Transverse colon (tissue), 4 donors: ENCODE results near the gene CAMTA1. TPM values are rescaled to one million over a fixed set of nuclear protein-coding genes. Genes with fewer than 3 reads are reported as not detected.

Experiments used
- DNase-seq: peaks from one replicate; pipeline ENCODE4 v3.0.0-alpha.2; 2019
- H3K27ac ChIP-seq, 4 donors: fragments of 200-600 bp; sonication (generic); 2 replicates each; pipeline ENCODE4 v1.5.1; 2016 to 2018; ENCODE audit warnings: inconsistent platforms in 4 of 4
- H3K27me3 ChIP-seq: fragments of 200-600 bp; sonication (generic); 2 replicates; pipeline ENCODE4 v1.5.1; 2017; ENCODE audit warnings: inconsistent platforms
- H3K36me3 ChIP-seq, 4 donors: fragments of 200-600 bp; sonication (generic); 2 replicates each; pipeline ENCODE4 v1.5.1; 2017 to 2019; ENCODE audit warnings: inconsistent platforms in 4 of 4
- H3K4me1 ChIP-seq, 4 donors: fragments of 200-600 bp; sonication (generic); 2 replicates each; pipeline ENCODE4 v1.5.1; 2017 to 2020; ENCODE audit warnings: inconsistent platforms in 4 of 4
- H3K4me3 ChIP-seq, 4 donors: fragments of 200-600 bp; sonication (generic); 1 replicate in 1 of 4; 2 replicates in 3 of 4; pipeline versions ENCODE4 v1.5.1 to v1.6.1; 2017 to 2019; ENCODE audit warnings: inconsistent platforms in 4 of 4
- H3K9me3 ChIP-seq, 2 donors: fragments of 200-600 bp; sonication (generic); 2 replicates each; pipeline ENCODE4 v1.5.1; 2017 to 2019; ENCODE audit warnings: inconsistent platforms in 2 of 2
- EP300 ChIP-seq: sonication (generic); formaldehyde crosslinking; IDR thresholded peaks from one replicate; pipeline ENCODE4 v1.6.1; 2017; ENCODE audit warnings: antibody characterized with exemption, low read depth
- POLR2A ChIP-seq: fragments of 450-650 bp; IDR thresholded peaks from one replicate; pipeline ENCODE4 v1.6.1; 2016; ENCODE audit warnings: antibody characterized with exemption, mild to moderate bottlenecking, moderate library complexity
- POLR2AphosphoS5 ChIP-seq, 3 donors: sonication (generic); formaldehyde crosslinking; IDR thresholded peaks; one replicate each; pipeline ENCODE4 v1.6.1; 2016; ENCODE audit warnings: antibody characterized with exemption in 3 of 3
- WGBS, 2 donors: methylation state at CpG; one replicate each; pipeline ENCODE4 v1.1.5; 2018; ENCODE audit warnings: low coverage in 1 of 2; 5-methylcytosine and 5-hydroxymethylcytosine counted together
- in situ Hi-C, 4 donors: fragments of 200-750 bp; cut with MboI; loops; one replicate each; pipeline versions ENCODE4 v1.15.0 to v1.15.1; 2017; ENCODE audit warnings: low sequenced_read_pairs in 3 of 4, low pct_ligation_motif_present in 1 of 4, low pct_unique_long_range_greater_than_20kb in 1 of 4
- intact Hi-C: fragments of 100-400 bp; cut with DNase I; formaldehyde crosslinking; loops from one replicate; pipeline ENCODE4 v1.15.1; 2023; ENCODE audit warnings: low total_unique reads
- total RNA-seq, 4 donors: library from RNA; depleted of rRNA; stranded (reverse); fragments of >200 nt; gene quantifications; one replicate each; pipeline ENCODE4 v1.1.0, GENCODE V29; 2016
- TF ChIP-seq, protein P1 (sequence below), 5 experiments: fragments of 200-600 bp in 3 of 5; fragments of 450-650 bp in 2 of 5; sonication (generic) in 3 of 5; IDR thresholded peaks; 1 replicate in 2 of 5; 2 replicates in 3 of 5; pipeline ENCODE4 v1.5.1; 2016 to 2017; ENCODE audit warnings: antibody characterized with exemption in 5 of 5, inconsistent platforms in 3 of 5, mild to moderate bottlenecking in 2 of 5, moderate library complexity in 1 of 5

CAMTA1 gene
- total RNA-seq, 4 donors from 2014 or later: 93.8 to 268 (median 130) TPM

GRCh38 chr1:7248549-7249199 is 463.4 kb downstream of the CAMTA1 start:
- intact Hi-C loops (no loop called here), in situ Hi-C loops (no loop called here)
- 88 to 91% methylated on average over 11 to 13 of the region's 13 CpGs for WGBS, 2 donors
- no peak for DNase-seq
- no peaks in the 10 kb centered on the region for H3K27me3 ChIP-seq
- no peak overlapping the region for H3K4me3 ChIP-seq
- H3K9me3 ChIP-seq: no peaks in the 10 kb centered on the region
- H3K36me3 ChIP-seq: no peaks in the 10 kb centered on the region
- H3K4me1 ChIP-seq: no peaks in the 10 kb centered on the region
- H3K27ac ChIP-seq: no peak overlapping the region
- TF ChIP-seq POLR2A (no peak), POLR2AphosphoS5 (IDR thresholded peaks at IDR 0.05) (no peak), EP300 (no peak)
- TF ChIP-seq, protein P1, sequence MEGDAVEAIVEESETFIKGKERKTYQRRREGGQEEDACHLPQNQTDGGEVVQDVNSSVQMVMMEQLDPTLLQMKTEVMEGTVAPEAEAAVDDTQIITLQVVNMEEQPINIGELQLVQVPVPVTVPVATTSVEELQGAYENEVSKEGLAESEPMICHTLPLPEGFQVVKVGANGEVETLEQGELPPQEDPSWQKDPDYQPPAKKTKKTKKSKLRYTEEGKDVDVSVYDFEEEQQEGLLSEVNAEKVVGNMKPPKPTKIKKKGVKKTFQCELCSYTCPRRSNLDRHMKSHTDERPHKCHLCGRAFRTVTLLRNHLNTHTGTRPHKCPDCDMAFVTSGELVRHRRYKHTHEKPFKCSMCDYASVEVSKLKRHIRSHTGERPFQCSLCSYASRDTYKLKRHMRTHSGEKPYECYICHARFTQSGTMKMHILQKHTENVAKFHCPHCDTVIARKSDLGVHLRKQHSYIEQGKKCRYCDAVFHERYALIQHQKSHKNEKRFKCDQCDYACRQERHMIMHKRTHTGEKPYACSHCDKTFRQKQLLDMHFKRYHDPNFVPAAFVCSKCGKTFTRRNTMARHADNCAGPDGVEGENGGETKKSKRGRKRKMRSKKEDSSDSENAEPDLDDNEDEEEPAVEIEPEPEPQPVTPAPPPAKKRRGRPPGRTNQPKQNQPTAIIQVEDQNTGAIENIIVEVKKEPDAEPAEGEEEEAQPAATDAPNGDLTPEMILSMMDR (IDR thresholded peaks at IDR 0.05): no peak

DNA sequence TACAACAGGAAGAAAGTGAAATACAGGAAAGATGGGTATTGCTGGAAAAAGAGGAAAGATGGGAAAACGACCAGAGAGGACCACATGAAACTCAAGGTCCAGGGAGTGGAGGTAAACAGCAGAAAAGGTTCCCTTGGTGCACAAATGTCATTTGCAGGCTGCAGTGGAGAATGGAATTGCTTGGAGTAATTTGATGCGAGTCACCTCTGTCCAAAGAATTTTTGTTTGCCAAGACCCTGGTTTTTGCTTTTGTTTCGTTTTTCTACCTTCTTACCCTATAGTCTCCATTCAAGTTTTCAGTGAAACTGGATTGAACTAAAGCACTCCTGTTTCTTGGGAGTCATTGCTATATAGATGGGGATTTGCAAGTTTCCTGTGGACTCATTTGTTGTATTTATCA is 464.3 kb downstream of the CAMTA1 start:
- H3K4me3 ChIP-seq: no peak overlapping the region
- H3K9me3 ChIP-seq: no peaks in the 10 kb centered on the region
- in situ Hi-C loops (no loop called here), intact Hi-C loops (no loop called here)
- TF ChIP-seq POLR2AphosphoS5 (IDR thresholded peaks at IDR 0.05): no peak
- no peak for TF ChIP-seq EP300
- TF ChIP-seq POLR2A: no peak
- TF ChIP-seq, protein P1 (IDR thresholded peaks at IDR 0.05): no peak
- DNase-seq: no peak
- no peaks in the 10 kb centered on the region for H3K36me3 ChIP-seq
- H3K27ac ChIP-seq: no peak overlapping the region
- WGBS, 2 donors: 70 to 71% methylated on average over 3 of the region's 3 CpGs
- no peaks in the 10 kb centered on the region for H3K27me3 ChIP-seq
- H3K4me1 ChIP-seq: no peaks in the 10 kb centered on the region

DNA sequence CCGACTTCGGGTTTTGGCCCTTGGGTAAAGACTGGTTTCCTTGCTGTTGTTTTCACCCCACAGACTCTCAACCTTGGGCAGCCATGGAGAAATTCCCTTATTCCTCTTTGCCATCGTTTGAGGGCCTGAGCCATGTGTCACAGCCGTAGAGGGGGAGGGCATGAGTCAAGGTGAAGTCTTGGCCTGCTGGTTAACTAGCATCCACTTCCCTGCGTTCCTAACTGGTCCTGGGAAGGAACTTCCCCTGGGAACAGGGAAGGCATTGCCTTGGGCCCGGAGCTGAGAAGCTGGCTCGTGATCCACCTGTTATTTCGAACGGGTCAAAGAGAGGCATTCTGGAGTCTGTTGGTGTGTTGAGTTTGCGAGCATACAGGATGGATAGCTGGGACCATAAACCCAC is 464.9 kb downstream of the CAMTA1 start:
- DNase-seq: no peak
- H3K27me3 ChIP-seq: no peaks in the 10 kb centered on the region
- no peak for TF ChIP-seq POLR2AphosphoS5 (IDR thresholded peaks at IDR 0.05)
- no peak for TF ChIP-seq POLR2A
- TF ChIP-seq, protein P1 (IDR thresholded peaks at IDR 0.05): no peak
- TF ChIP-seq EP300: no peak
- H3K9me3 ChIP-seq: no peaks in the 10 kb centered on the region
- no peak overlapping the region for H3K27ac ChIP-seq
- no peaks in the 10 kb centered on the region for H3K4me1 ChIP-seq
- no peaks in the 10 kb centered on the region for H3K36me3 ChIP-seq
- intact Hi-C loops (no loop called here), in situ Hi-C loops (no loop called here)
- WGBS, 2 donors: 81 to 88% methylated on average over 1 to 10 of the region's 10 CpGs
- no peak overlapping the region for H3K4me3 ChIP-seq

- 69 to 74% methylated on average over 5 to 22 of the region's 22 CpGs for WGBS, 2 donors
- in situ Hi-C loops (no loop called here), intact Hi-C loops (no loop called here)
- Histone ChIP-seq H3K27ac (no peak overlapping the region), H3K9me3 (no peaks in the 10 kb centered on the region), H3K36me3 (no peaks in the 10 kb centered on the region), H3K4me3 (no peak overlapping the region), H3K27me3 (no peaks in the 10 kb centered on the region), H3K4me1 (no peaks in the 10 kb centered on the region)
- no peak for DNase-seq
- TF ChIP-seq, protein P1 (IDR thresholded peaks at IDR 0.05): no peak
- no peak for TF ChIP-seq POLR2A
- no peak for TF ChIP-seq POLR2AphosphoS5 (IDR thresholded peaks at IDR 0.05)
- no peak for TF ChIP-seq EP300
These were observed 465.6 kb downstream of the CAMTA1 start for GRCh38 chr1:7250597-7251453.
